Thoracic aorta (tissue), 2 donors: Measurements from ENCODE around the gene STIM1. TPM values are rescaled to one million over a fixed set of nuclear protein-coding genes. Genes with fewer than 3 reads are reported as not detected.

ENCODE experiments used
- ATAC-seq: fragments of 150-250 bp; one replicate; pipeline ENCODE4 v1.8.0; 2017; ENCODE audit warnings: low read depth; ENCODE audit not compliant: insufficient number of reproducible peaks, low FRiP score
- DNase-seq: peaks from one replicate; pipeline ENCODE4 v3.0.0-alpha.2; 2020; ENCODE audit warnings: low spot score
- H3K27ac ChIP-seq, 2 donors: fragments of 200-600 bp; sonication (generic); 1 replicate in 1 of 2; 2 replicates in 1 of 2; pipeline ENCODE4 v1.5.1; 2016; ENCODE audit warnings: mild to moderate bottlenecking in 2 of 2, moderate library complexity in 2 of 2
- H3K27me3 ChIP-seq: fragments of 200-600 bp; sonication (generic); replicated peaks from 2 replicates; pipeline ENCODE4 v1.6.0; 2016; ENCODE audit warnings: mild to moderate bottlenecking; ENCODE audit not compliant: insufficient read depth
- H3K36me3 ChIP-seq: fragments of 200-600 bp; sonication (generic); one replicate; pipeline ENCODE4 v1.5.1; 2016
- H3K4me1 ChIP-seq, 2 donors: fragments of 200-600 bp; sonication (generic); 1 replicate in 1 of 2; 2 replicates in 1 of 2; pipeline versions ENCODE4 v1.5.1 to v1.6.0; 2016; ENCODE audit warnings: low read depth in 2 of 2, mild to moderate bottlenecking in 1 of 2; ENCODE audit not compliant: control insufficient read depth in 1 of 2
- H3K4me3 ChIP-seq: fragments of 200-600 bp; sonication (generic); 2 replicates; pipeline ENCODE4 v1.5.1; 2016; ENCODE audit warnings: mild to moderate bottlenecking
- H3K9me3 ChIP-seq: fragments of 200-600 bp; sonication (generic); 2 replicates; pipeline ENCODE4 v1.5.1; 2016
- CTCF ChIP-seq: fragments of 200-600 bp; sonication (generic); IDR thresholded peaks from one replicate; pipeline ENCODE4 v1.5.1; 2019; ENCODE audit warnings: antibody characterized with exemption
- total RNA-seq, 2 donors: library from RNA; depleted of rRNA; stranded (reverse); fragments of >200 nt; gene quantifications; one replicate each; pipeline versions ENCODE4 v1.1.0 to v1.2.3, GENCODE V29; 2016

The STIM1 gene
- total RNA-seq, 2 donors from 2014 or later: 53.8 to 63.0 TPM

GRCh38 chr11:3962406-3962840 is 107.0 kb downstream of the STIM1 start:
- DNase-seq (no peak), ATAC-seq (no peak)
- Histone ChIP-seq H3K9me3 (no peaks in the 10 kb centered on the region), H3K4me1 (peaks cover 0 to 10% of the 10 kb centered on the region in 2 donors), H3K27ac (no peak overlapping the region), H3K4me3 (no peak overlapping the region), H3K36me3 (no peaks in the 10 kb centered on the region), H3K27me3 (no peaks in the 10 kb centered on the region)
- no peak for TF ChIP-seq CTCF

- H3K4me1 ChIP-seq: peaks cover 0 to 10% of the 10 kb centered on the region in 2 donors
- TF ChIP-seq CTCF: no peak
- no peak overlapping the region for H3K27ac ChIP-seq
- ATAC-seq (no peak), DNase-seq (no peak)
- no peaks in the 10 kb centered on the region for H3K27me3 ChIP-seq
- H3K9me3 ChIP-seq: no peaks in the 10 kb centered on the region
- H3K4me3 ChIP-seq: no peak overlapping the region
- no peaks in the 10 kb centered on the region for H3K36me3 ChIP-seq
Observed at GRCh38 chr11:3964056-3964455, 108.6 kb downstream of the STIM1 start.

- Histone ChIP-seq H3K36me3 (no peaks in the 10 kb centered on the region), H3K27ac (no peak overlapping the region), H3K9me3 (no peaks in the 10 kb centered on the region), H3K4me1 (peaks cover 0 to 2% of the 10 kb centered on the region in 2 donors), H3K4me3 (no peak overlapping the region), H3K27me3 (no peaks in the 10 kb centered on the region)
- no peak for DNase-seq
- no peak for ATAC-seq
- TF ChIP-seq CTCF: no peak
Observed at GRCh38 chr11:3964935-3965604, 109.6 kb downstream of the STIM1 start.

GRCh38 chr11:3967695-3968094 is 112.2 kb downstream of the STIM1 start:
- ATAC-seq: no peak
- H3K27me3 ChIP-seq: no peaks in the 10 kb centered on the region

GRCh38 chr11:3969200-3969599 is 113.7 kb downstream of the STIM1 start:
- Histone ChIP-seq H3K9me3 (no peaks in the 10 kb centered on the region), H3K4me3 (no peak overlapping the region), H3K4me1 (no peaks in the 10 kb centered on the region), H3K27me3 (no peaks in the 10 kb centered on the region), H3K27ac (no peak overlapping the region), H3K36me3 (no peaks in the 10 kb centered on the region)
- DNase-seq: no peak
- TF ChIP-seq CTCF: no peak
- no peak for ATAC-seq

More at GRCh38 chr11:3967695-3968094, 112.2 kb downstream of the STIM1 start:
- Histone ChIP-seq H3K4me3 (no peak overlapping the region), H3K4me1 (no peaks in the 10 kb centered on the region), H3K27ac (no peak overlapping the region), H3K9me3 (no peaks in the 10 kb centered on the region), H3K36me3 (no peaks in the 10 kb centered on the region)
- DNase-seq: no peak
- TF ChIP-seq CTCF: no peak
